Suprapubic skin (tissue), 4 donors: ENCODE results near the gene RELCH. TPM values are rescaled to one million over a fixed set of nuclear protein-coding genes. Genes with fewer than 3 reads are reported as not detected.

ENCODE experiments used
- DNase-seq, 2 donors: peaks; one replicate each; pipeline ENCODE4 v3.0.0-alpha.2; 2019; ENCODE audit warnings: low spot score in 2 of 2
- H3K27ac ChIP-seq: fragments of 200-600 bp; sonication (generic); one replicate; pipeline ENCODE4 v1.5.1; 2019
- H3K27me3 ChIP-seq: fragments of 200-600 bp; sonication (generic); one replicate; pipeline ENCODE4 v1.5.1; 2019
- H3K36me3 ChIP-seq: fragments of 200-600 bp; sonication (generic); one replicate; pipeline ENCODE4 v1.5.1; 2019
- H3K4me1 ChIP-seq: fragments of 200-600 bp; sonication (generic); one replicate; pipeline ENCODE4 v1.5.1; 2019
- H3K4me3 ChIP-seq: fragments of 200-600 bp; sonication (generic); one replicate; pipeline ENCODE4 v1.5.1; 2019; ENCODE audit warnings: mild to moderate bottlenecking
- H3K9me3 ChIP-seq: fragments of 200-600 bp; sonication (generic); one replicate; pipeline ENCODE4 v1.5.1; 2019
- EP300 ChIP-seq: sonication (generic); formaldehyde crosslinking; IDR thresholded peaks from one replicate; pipeline ENCODE4 v1.6.1; 2017; ENCODE audit warnings: antibody characterized with exemption
- POLR2A ChIP-seq, 2 donors: fragments of 450-650 bp; IDR thresholded peaks; one replicate each; pipeline ENCODE4 v1.6.1; 2017; ENCODE audit warnings: antibody characterized with exemption in 2 of 2, mild to moderate bottlenecking in 2 of 2, moderate library complexity in 2 of 2
- POLR2AphosphoS5 ChIP-seq, 3 donors: sonication (generic); formaldehyde crosslinking; IDR thresholded peaks; one replicate each; pipeline ENCODE4 v1.6.1; 2017; ENCODE audit warnings: antibody characterized with exemption in 3 of 3
- WGBS: methylation state at CpG from one replicate; pipeline ENCODE4 v1.1.5; 2018; 5-methylcytosine and 5-hydroxymethylcytosine counted together
- total RNA-seq, 4 donors: library from RNA; depleted of rRNA; stranded (reverse); fragments of >200 nt; gene quantifications; one replicate each; pipeline ENCODE4 v1.1.0, GENCODE V29; 2016
- TF ChIP-seq, protein P1 (sequence below), 2 donors: fragments of 200-600 bp in 1 of 2; fragments of 450-650 bp in 1 of 2; sonication (generic) in 1 of 2; IDR thresholded peaks; one replicate each; pipeline ENCODE4 v1.5.1; 2016 to 2019; ENCODE audit warnings: antibody characterized with exemption in 2 of 2, mild to moderate bottlenecking in 1 of 2, moderate library complexity in 1 of 2

Gene RELCH
- total RNA-seq, 4 donors from 2014 or later: 54.2 to 108 (median 61.9) TPM

DNA sequence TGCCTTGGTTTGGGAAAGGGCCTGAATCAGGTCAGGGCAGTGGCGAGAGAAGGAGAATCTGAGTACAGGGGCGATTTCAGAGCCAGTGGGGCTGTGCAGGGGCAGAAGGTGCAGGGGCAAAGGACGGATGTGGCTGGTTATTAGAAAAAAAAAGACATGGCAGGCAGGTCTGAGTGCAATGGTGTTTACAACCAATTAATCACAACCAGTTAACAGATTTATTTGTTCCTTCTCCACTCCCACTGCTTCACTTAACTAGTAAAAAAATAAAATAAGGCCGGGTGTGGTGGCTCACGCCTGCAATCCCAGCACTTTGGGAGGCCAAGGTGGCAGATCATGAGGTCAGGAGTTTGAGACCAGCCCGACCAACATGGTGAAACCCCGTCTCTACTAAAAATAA lies 143.6 kb downstream of the RELCH start:
- no peak overlapping the region for H3K27ac ChIP-seq
- H3K4me3 ChIP-seq: no peak overlapping the region
- H3K4me1 ChIP-seq: peaks cover 15% of the 10 kb centered on the region
- no peaks in the 10 kb centered on the region for H3K9me3 ChIP-seq
- TF ChIP-seq POLR2A (IDR thresholded peaks at IDR 0.05) (no peak), POLR2AphosphoS5 (IDR thresholded peaks at IDR 0.05) (no peak), EP300 (no peak)
- TF ChIP-seq, protein P1, sequence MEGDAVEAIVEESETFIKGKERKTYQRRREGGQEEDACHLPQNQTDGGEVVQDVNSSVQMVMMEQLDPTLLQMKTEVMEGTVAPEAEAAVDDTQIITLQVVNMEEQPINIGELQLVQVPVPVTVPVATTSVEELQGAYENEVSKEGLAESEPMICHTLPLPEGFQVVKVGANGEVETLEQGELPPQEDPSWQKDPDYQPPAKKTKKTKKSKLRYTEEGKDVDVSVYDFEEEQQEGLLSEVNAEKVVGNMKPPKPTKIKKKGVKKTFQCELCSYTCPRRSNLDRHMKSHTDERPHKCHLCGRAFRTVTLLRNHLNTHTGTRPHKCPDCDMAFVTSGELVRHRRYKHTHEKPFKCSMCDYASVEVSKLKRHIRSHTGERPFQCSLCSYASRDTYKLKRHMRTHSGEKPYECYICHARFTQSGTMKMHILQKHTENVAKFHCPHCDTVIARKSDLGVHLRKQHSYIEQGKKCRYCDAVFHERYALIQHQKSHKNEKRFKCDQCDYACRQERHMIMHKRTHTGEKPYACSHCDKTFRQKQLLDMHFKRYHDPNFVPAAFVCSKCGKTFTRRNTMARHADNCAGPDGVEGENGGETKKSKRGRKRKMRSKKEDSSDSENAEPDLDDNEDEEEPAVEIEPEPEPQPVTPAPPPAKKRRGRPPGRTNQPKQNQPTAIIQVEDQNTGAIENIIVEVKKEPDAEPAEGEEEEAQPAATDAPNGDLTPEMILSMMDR (IDR thresholded peaks at IDR 0.05): no peak
- peaks cover 46% of the 10 kb centered on the region for H3K27me3 ChIP-seq
- no peak for DNase-seq
- WGBS: 92% methylated on average over 7 of the region's 7 CpGs
- H3K36me3 ChIP-seq: no peaks in the 10 kb centered on the region

DNA sequence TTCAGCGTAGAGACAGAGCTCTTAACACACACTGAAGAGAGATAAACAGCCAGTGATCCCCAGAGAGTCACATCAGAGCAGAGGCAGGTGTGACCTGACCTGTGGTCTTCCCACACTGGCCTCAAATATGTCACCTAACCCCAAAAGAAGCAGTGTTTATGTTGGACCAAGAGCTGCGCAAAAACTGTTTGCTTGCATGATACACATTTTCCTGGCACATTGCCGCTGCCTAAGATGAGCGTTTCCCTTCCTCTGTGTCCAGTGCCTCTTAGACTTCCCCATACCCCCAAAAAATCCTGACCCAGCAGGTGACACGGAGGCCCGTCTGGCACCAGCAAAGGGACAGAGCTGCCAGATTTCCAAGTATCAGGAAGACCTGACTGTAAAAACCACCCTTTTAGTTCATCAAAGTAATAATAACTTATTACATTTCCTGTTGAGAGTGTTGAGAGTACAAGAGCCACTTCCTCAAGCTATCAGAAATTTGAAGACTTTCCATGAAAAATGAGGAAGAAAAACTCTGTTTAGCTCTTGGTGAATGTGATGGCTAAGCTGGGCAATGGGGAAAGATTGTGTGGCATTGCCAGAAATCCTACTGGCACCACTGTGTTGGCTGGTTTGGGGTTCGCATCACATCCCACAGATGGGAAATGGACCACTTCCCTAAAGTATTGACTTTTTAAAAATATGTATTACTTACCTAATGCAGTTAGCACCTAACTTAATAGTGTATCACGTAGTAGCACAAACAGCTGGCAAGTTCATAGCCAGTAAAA lies 144.7 kb downstream of the RELCH start:
- DNase-seq: peak in 1 of 2 donors; percentile 68
- WGBS: 89% methylated on average over 8 of the region's 8 CpGs
- Histone ChIP-seq H3K27me3 (peaks cover 35% of the 10 kb centered on the region), H3K4me1 (peaks cover 4% of the 10 kb centered on the region), H3K27ac (no peak overlapping the region), H3K4me3 (no peak overlapping the region), H3K9me3 (no peaks in the 10 kb centered on the region), H3K36me3 (no peaks in the 10 kb centered on the region)
- no peak for TF ChIP-seq EP300
- TF ChIP-seq, protein P1 (IDR thresholded peaks at IDR 0.05): no peak
- TF ChIP-seq POLR2AphosphoS5 (IDR thresholded peaks at IDR 0.05): no peak
- no peak for TF ChIP-seq POLR2A (IDR thresholded peaks at IDR 0.05)

DNA sequence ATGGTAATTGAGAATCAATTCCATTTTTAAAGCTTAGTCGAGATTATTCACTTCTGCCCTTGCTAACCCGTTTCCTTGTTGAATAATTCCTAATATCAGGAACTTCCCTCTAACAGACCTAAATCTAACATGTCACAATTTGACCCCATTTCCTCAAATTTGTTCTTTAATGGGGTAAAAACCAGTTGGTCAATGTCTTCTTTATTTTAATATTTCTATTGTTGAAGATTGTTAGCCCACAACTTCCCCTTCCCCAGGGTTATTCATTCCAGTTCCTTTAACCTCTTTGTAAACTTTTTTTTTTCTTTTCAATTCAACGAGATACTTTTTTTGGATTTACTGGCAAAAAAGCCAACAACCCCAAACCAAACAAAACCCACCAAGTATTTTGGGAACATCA lies 145.4 kb downstream of the RELCH start:
- 76% methylated on average over 3 of the region's 3 CpGs for WGBS

DNA sequence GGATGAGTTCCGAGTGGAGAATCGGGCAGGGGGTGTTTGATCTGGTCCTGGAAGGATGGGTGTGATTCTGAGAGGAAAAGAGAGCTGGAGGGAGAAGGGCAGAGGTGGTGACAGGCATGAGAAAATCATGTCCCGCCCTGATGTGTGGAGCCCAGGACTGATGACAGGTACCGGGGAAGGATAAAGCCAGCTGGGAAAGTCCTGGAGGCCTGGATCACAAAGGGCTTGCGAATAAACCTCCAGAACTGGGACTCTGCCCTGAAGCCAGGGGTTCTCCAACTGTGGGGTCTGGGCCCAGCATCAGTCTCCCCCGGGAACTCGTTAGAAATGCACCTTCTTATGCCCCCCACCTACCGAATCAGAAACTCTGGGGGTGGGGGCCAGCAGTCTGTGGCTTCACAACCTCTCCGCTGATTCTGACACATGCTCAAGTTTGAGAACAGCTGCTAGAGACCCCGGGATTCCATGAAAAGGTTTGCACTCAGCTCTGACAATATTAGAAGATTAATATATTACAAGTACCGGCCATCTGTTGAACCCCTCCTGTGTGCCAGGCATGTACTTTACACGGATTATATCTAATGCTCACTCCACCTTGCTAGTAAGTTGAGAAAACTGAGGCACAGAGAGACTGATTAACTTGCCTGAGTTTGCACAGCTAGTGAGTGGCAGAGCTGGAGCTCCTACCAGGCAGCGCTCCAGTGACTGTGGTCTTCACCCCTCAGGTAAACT lies 146.1 kb downstream of the RELCH start:
- TF ChIP-seq POLR2AphosphoS5 (IDR thresholded peaks at IDR 0.05) (no peak), POLR2A (IDR thresholded peaks at IDR 0.05) (no peak), EP300 (no peak)
- TF ChIP-seq, protein P1 (IDR thresholded peaks at IDR 0.05): no peak
- Histone ChIP-seq H3K27ac (no peak overlapping the region), H3K36me3 (no peaks in the 10 kb centered on the region), H3K4me1 (no peaks in the 10 kb centered on the region), H3K9me3 (no peaks in the 10 kb centered on the region), H3K27me3 (peaks cover 27% of the 10 kb centered on the region), H3K4me3 (no peak overlapping the region)
- no peak for DNase-seq
- WGBS: 83% methylated on average over 13 of the region's 13 CpGs

More for the DNA sequence above, 145.4 kb downstream of the RELCH start:
- no peaks in the 10 kb centered on the region for H3K4me1 ChIP-seq
- no peak overlapping the region for H3K4me3 ChIP-seq
- no peaks in the 10 kb centered on the region for H3K36me3 ChIP-seq
- DNase-seq: no peak
- TF ChIP-seq EP300: no peak
- TF ChIP-seq POLR2A (IDR thresholded peaks at IDR 0.05): no peak
- TF ChIP-seq, protein P1 (IDR thresholded peaks at IDR 0.05): no peak
- TF ChIP-seq POLR2AphosphoS5 (IDR thresholded peaks at IDR 0.05): no peak
- no peaks in the 10 kb centered on the region for H3K9me3 ChIP-seq
- H3K27me3 ChIP-seq: peaks cover 29% of the 10 kb centered on the region
- no peak overlapping the region for H3K27ac ChIP-seq

DNA sequence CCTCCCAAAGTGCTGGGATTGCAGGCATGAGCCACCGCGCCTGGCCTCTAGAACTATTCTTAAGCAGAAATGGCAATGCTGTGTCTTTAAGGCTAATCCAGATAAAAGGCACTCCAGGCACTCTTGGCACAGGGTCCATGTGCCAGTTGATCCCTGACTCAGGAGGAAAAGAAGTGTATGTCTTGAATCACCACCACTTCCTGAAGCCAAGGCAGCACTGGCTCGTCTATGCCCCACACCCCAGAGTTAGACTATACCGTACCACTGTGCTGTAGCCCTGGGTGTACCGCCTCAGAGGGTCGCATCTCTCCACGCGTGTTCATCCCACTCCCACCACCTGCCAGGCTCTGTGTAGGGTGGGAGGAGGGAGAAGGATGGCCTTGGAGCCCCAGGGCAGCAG lies 147.1 kb downstream of the RELCH start:
- 78% methylated on average over 8 of the region's 8 CpGs for WGBS
- Histone ChIP-seq H3K4me3 (no peak overlapping the region), H3K9me3 (no peaks in the 10 kb centered on the region), H3K36me3 (no peaks in the 10 kb centered on the region), H3K4me1 (no peaks in the 10 kb centered on the region), H3K27ac (no peak overlapping the region), H3K27me3 (peaks cover 19% of the 10 kb centered on the region)
- DNase-seq: no peak
- TF ChIP-seq EP300: no peak
- TF ChIP-seq POLR2AphosphoS5 (IDR thresholded peaks at IDR 0.05): no peak
- TF ChIP-seq, protein P1 (IDR thresholded peaks at IDR 0.05): no peak
- no peak for TF ChIP-seq POLR2A (IDR thresholded peaks at IDR 0.05)
